Activated naive CD4-positive, alpha-beta T cell treated with anti-CD3 and anti-CD28 coated beads, Interleukin-2, amount 50 U/mL, for 24 hours (primary cell): ENCODE measurements around the gene NOLC1.

Experiments
- H3K27ac Mint-ChIP-seq: one replicate; pipeline ENCODE4 v1.8.0; 2021; ENCODE audit warnings: mild to moderate bottlenecking, mixed read lengths
- H3K27me3 Mint-ChIP-seq: one replicate; pipeline ENCODE4 v1.8.0; 2021; ENCODE audit warnings: mixed read lengths
- H3K36me3 Mint-ChIP-seq: one replicate; pipeline ENCODE4 v1.8.0; 2021; ENCODE audit warnings: mixed read lengths
- H3K4me1 Mint-ChIP-seq: one replicate; pipeline ENCODE4 v1.8.0; 2021; ENCODE audit warnings: mixed read lengths
- H3K4me3 Mint-ChIP-seq: one replicate; pipeline ENCODE4 v1.8.0; 2021; ENCODE audit warnings: mild to moderate bottlenecking, mixed read lengths
- H3K9me3 Mint-ChIP-seq: one replicate; pipeline ENCODE4 v1.8.0; 2021; ENCODE audit warnings: mixed read lengths

The NOLC1 gene

GRCh38 chr10:102200751-102201640, 48.8 kb downstream of the NOLC1 start:
- no peaks in the 10 kb centered on the region for H3K9me3 Mint-ChIP-seq
- H3K36me3 Mint-ChIP-seq = peaks cover 2% of the 10 kb centered on the region
- no peak overlapping the region for H3K27ac Mint-ChIP-seq
- no peak overlapping the region for H3K4me3 Mint-ChIP-seq
- no peaks in the 10 kb centered on the region for H3K27me3 Mint-ChIP-seq
- no peaks in the 10 kb centered on the region for H3K4me1 Mint-ChIP-seq

- Mint-ChIP-seq H3K27ac (no peak overlapping the region), H3K36me3 (peaks cover 2% of the 10 kb centered on the region), H3K4me1 (no peaks in the 10 kb centered on the region), H3K27me3 (no peaks in the 10 kb centered on the region), H3K4me3 (no peak overlapping the region), H3K9me3 (no peaks in the 10 kb centered on the region)
Observed at GRCh38 chr10:102202386-102202785, 50.2 kb downstream of the NOLC1 start.

GRCh38 chr10:102208311-102209035, 56.3 kb downstream of the NOLC1 start:
- Mint-ChIP-seq H3K27me3 (no peaks in the 10 kb centered on the region), H3K36me3 (peaks cover 2% of the 10 kb centered on the region), H3K9me3 (no peaks in the 10 kb centered on the region), H3K4me1 (no peaks in the 10 kb centered on the region), H3K27ac (no peak overlapping the region), H3K4me3 (no peak overlapping the region)

- no peak overlapping the region for H3K27ac Mint-ChIP-seq
- H3K4me3 Mint-ChIP-seq = no peak overlapping the region
- no peaks in the 10 kb centered on the region for H3K27me3 Mint-ChIP-seq
- no peaks in the 10 kb centered on the region for H3K9me3 Mint-ChIP-seq
- H3K36me3 Mint-ChIP-seq = no peaks in the 10 kb centered on the region
- H3K4me1 Mint-ChIP-seq = no peaks in the 10 kb centered on the region
Observed at GRCh38 chr10:102211615-102212299, 59.6 kb downstream of the NOLC1 start.
